Heart left ventricle (tissue), 13 donors: ENCODE measurements around the gene UNC5C.

Experiments used
- CTCF ChIP-seq, 12 donors: fragments of 200-600 bp; sonication (generic) in 4 of 12; IDR thresholded peaks; one replicate each; pipeline versions ENCODE4 v1.5.0 to v1.8.0; 2018 to 2022; ENCODE audit warnings: antibody characterized with exemption in 12 of 12, mild to moderate bottlenecking in 5 of 12
- POLR2A ChIP-seq, 2 donors: fragments of 450-650 bp; IDR thresholded peaks; one replicate each; pipeline ENCODE4 v1.6.1; 2017; ENCODE audit warnings: antibody characterized with exemption in 2 of 2, mild to moderate bottlenecking in 2 of 2, moderate library complexity in 2 of 2
- donor health status: ischemic (EF 13 %, LVEDD 7.1; RV severe dilation, severe dysfunction).
- donor health status: DM: no; HTN: yes; CAD: no.
- donor health status: DM: no; HTN: no; CAD: no.
- donor health status: ischemic (EF 25% LVEDD 6.9; RV normal size, moderate dysfunction).
- donor health status: ischemic (EF 25% LVEDD 5.7; RV mildly dilated, moderate dysfunction).
- donor health status: ischemic (EF 35%, LVEDD 5.7; RV mildly dilated, moderate dysfunction).
- donor health status: nonischemic (EF 11% LVEDD 7.7; RV severe dilation, severe dysfunction).
- donor health status: DM: yes; HTN: yes; CAD: no.
- donor health status: PGD.
- donor health status: ischemic (EF 29% LVEDD 5.4; RV normal size, mild dysfunction).
- donor health status: nonischemic (EF 23%, LVEDD 6.1; RV moderate dilation, normal function).

DNA sequence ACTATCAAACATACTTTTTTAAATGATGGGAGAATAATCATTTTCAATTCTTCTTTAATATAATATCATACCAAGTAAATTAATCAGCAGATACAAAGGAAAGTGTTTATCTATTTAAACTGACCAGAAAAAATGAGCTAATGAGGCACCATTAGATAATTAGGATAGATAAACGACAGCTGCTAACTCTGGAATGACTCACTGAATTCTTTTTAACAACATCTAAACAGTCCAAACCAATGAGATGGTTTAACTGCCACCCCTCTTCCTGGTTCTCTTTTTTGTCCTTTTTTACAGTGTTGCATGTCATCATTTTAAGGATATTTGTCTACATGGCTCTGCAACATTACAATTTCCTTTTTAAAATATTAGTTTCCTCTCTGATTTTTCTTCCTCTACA lies 41.6 kb downstream of the UNC5C start:
- TF ChIP-seq POLR2A (IDR thresholded peaks at IDR 0.05) (no peak), CTCF (IDR thresholded peaks at IDR 0.05) (no peak)
